Ascending aorta (tissue), 2 donors: ENCODE measurements around the gene EVI5L. TPM values are rescaled to one million over a fixed set of nuclear protein-coding genes. Genes with fewer than 3 reads are reported as not detected.

Experiments used
- DNase-seq, 2 donors: peaks; one replicate each; pipeline ENCODE4 v3.0.0-alpha.2; 2019; ENCODE audit warnings: low spot score in 2 of 2
- H3K27ac ChIP-seq, 2 donors: fragments of 200-600 bp; sonication (generic); one replicate each; pipeline ENCODE4 v1.5.1; 2016 to 2017; ENCODE audit warnings: mild to moderate bottlenecking in 1 of 2
- H3K27me3 ChIP-seq: fragments of 200-600 bp; sonication (generic); one replicate; pipeline ENCODE4 v1.5.1; 2017
- H3K36me3 ChIP-seq, 2 donors: fragments of 200-600 bp; sonication (generic); one replicate each; pipeline ENCODE4 v1.5.1; 2016
- H3K4me1 ChIP-seq, 2 donors: fragments of 200-600 bp; sonication (generic); one replicate each; pipeline ENCODE4 v1.5.1; 2016 to 2017; ENCODE audit warnings: mild to moderate bottlenecking in 1 of 2
- H3K4me3 ChIP-seq, 2 donors: fragments of 200-600 bp; sonication (generic); one replicate each; pipeline ENCODE4 v1.5.1; 2016 to 2017; ENCODE audit warnings: mild to moderate bottlenecking in 1 of 2
- H3K9me3 ChIP-seq, 2 donors: fragments of 200-600 bp; sonication (generic); one replicate each; pipeline ENCODE4 v1.5.1; 2016
- CTCF ChIP-seq, 3 experiments: fragments of 200-600 bp in 2 of 3; fragments of 450-650 bp in 1 of 3; sonication (generic) in 2 of 3; IDR thresholded peaks; one replicate each; pipeline ENCODE4 v1.5.1; 2016 to 2019; ENCODE audit warnings: antibody characterized with exemption in 3 of 3, mild to moderate bottlenecking in 1 of 3, moderate library complexity in 1 of 3
- intact Hi-C: fragments of 100-400 bp; cut with DNase I; formaldehyde crosslinking; loops from one replicate; pipeline ENCODE4 v1.15.1; 2023
- total RNA-seq: library from RNA; depleted of rRNA; stranded (reverse); fragments of >200 nt; gene quantifications from one replicate; pipeline ENCODE4 v1.1.0, GENCODE V29; 2016

The EVI5L gene
- total RNA-seq, 1 donor from 2014 or later = 27.7 TPM

GRCh38 chr19:7912697-7913564 is 82.9 kb downstream of the EVI5L start:
- Histone ChIP-seq H3K27ac (no peak overlapping the region), H3K4me1 (peaks cover 14 to 17% of the 10 kb centered on the region in 2 donors), H3K4me3 (no peak overlapping the region), H3K9me3 (no peaks in the 10 kb centered on the region), H3K36me3 (peaks cover 42 to 47% of the 10 kb centered on the region in 2 donors), H3K27me3 (peaks cover 13% of the 10 kb centered on the region)
- intact Hi-C loops = no loop called here
- TF ChIP-seq CTCF (IDR thresholded peaks at IDR 0.05) = no peak
- DNase-seq = no peak

- DNase-seq = no peak
- no peak for TF ChIP-seq CTCF (IDR thresholded peaks at IDR 0.05)
- Histone ChIP-seq H3K27me3 (peaks cover 13% of the 10 kb centered on the region), H3K4me3 (no peak overlapping the region), H3K36me3 (peaks cover 42 to 46% of the 10 kb centered on the region in 2 donors), H3K9me3 (no peaks in the 10 kb centered on the region), H3K27ac (no peak overlapping the region), H3K4me1 (peaks cover 15 to 17% of the 10 kb centered on the region in 2 donors)
- intact Hi-C loops = no loop called here
Observed at GRCh38 chr19:7913652-7914051, 83.6 kb downstream of the EVI5L start.

GRCh38 chr19:7914099-7914498 is 84.1 kb downstream of the EVI5L start:
- no peak for DNase-seq
- Histone ChIP-seq H3K9me3 (no peaks in the 10 kb centered on the region), H3K4me1 (peaks cover 15 to 17% of the 10 kb centered on the region in 2 donors), H3K27ac (no peak overlapping the region), H3K27me3 (peaks cover 13% of the 10 kb centered on the region), H3K36me3 (peaks cover 41 to 42% of the 10 kb centered on the region in 2 donors), H3K4me3 (no peak overlapping the region)
- intact Hi-C loops = no loop called here
- no peak for TF ChIP-seq CTCF (IDR thresholded peaks at IDR 0.05)

Other genes starting within 250 kb of the EVI5L start
- gene CAMSAP3, start 234.4 kb upstream of the EVI5L start, total RNA-seq = not detected
- gene XAB2, start 200.7 kb upstream of the EVI5L start, total RNA-seq = 18.4 TPM
- gene PET100, start 200.4 kb upstream of the EVI5L start, total RNA-seq = not detected
- not detected for gene PCP2, start 196.5 kb upstream of the EVI5L start, total RNA-seq
- 26.6 TPM for gene STXBP2, start 193.1 kb upstream of the EVI5L start, total RNA-seq
- not detected for gene RETN, start 161.2 kb upstream of the EVI5L start, total RNA-seq
- not detected for gene MCEMP1, start 153.1 kb upstream of the EVI5L start, total RNA-seq
- 166 TPM for gene TRAPPC5, start 149.4 kb upstream of the EVI5L start, total RNA-seq
- gene FCER2, start 128.1 kb upstream of the EVI5L start, total RNA-seq = not detected
- 1.7 TPM for gene CLEC4G, start 98.1 kb upstream of the EVI5L start, total RNA-seq
- gene CD209, start 82.7 kb upstream of the EVI5L start, total RNA-seq = 12.6 TPM
- gene CLEC4M, start 67.0 kb upstream of the EVI5L start, total RNA-seq = not detected
- gene PRR36, start 44.2 kb downstream of the EVI5L start, total RNA-seq = not detected
- not detected for gene LRRC8E, start 58.3 kb downstream of the EVI5L start, total RNA-seq
- gene MAP2K7, start 73.7 kb downstream of the EVI5L start, total RNA-seq = 37.3 TPM
- gene TGFBR3L, start 84.6 kb downstream of the EVI5L start, total RNA-seq = 7.1 TPM
- gene SNAPC2, start 90.1 kb downstream of the EVI5L start, total RNA-seq = 30.5 TPM
- gene CTXN1, start 95.9 kb downstream of the EVI5L start, total RNA-seq = not detected
- gene TIMM44, start 113.4 kb downstream of the EVI5L start, total RNA-seq = 151 TPM
- gene ELAVL1, start 175.4 kb downstream of the EVI5L start, total RNA-seq = 19.9 TPM
- gene CCL25, start 222.5 kb downstream of the EVI5L start, total RNA-seq = not detected